HG02970 (cell line): ENCODE data around the gene PNPLA8.

Experiments
- ATAC-seq: cut with Tn5 transposase; IDR thresholded peaks from one replicate; pipeline ENCODE4 v1.9.1; 2021; ENCODE audit warnings: mild to moderate bottlenecking, moderate library complexity, moderate number of reproducible peaks; ENCODE audit not compliant: unreplicated experiment, low FRiP score

The PNPLA8 gene

GRCh38 chr7:108451296-108451848 is 74.6 kb downstream of the PNPLA8 start:
- ATAC-seq = no peak

- ATAC-seq = no peak
These were observed 75.8 kb downstream of the PNPLA8 start for GRCh38 chr7:108450160-108450559.

- ATAC-seq = no peak
These were observed 76.4 kb downstream of the PNPLA8 start for GRCh38 chr7:108449521-108449920.

- ATAC-seq = no peak
These were observed 77.1 kb downstream of the PNPLA8 start for GRCh38 chr7:108448584-108449505.

GRCh38 chr7:108442039-108442568 is 83.8 kb downstream of the PNPLA8 start:
- no peak for ATAC-seq

- ATAC-seq = no peak
These were observed 84.5 kb downstream of the PNPLA8 start for GRCh38 chr7:108441392-108441955.

GRCh38 chr7:108440613-108441012 is 85.3 kb downstream of the PNPLA8 start:
- ATAC-seq = no peak

GRCh38 chr7:108436906-108437305 is 89.0 kb downstream of the PNPLA8 start:
- no peak for ATAC-seq

- ATAC-seq = no peak
These were observed 91.9 kb downstream of the PNPLA8 start for GRCh38 chr7:108434010-108434409.

GRCh38 chr7:108431099-108431498 is 94.8 kb downstream of the PNPLA8 start:
- no peak for ATAC-seq

GRCh38 chr7:108430664-108431063 is 95.3 kb downstream of the PNPLA8 start:
- no peak for ATAC-seq

- ATAC-seq = no peak
These were observed 98.2 kb downstream of the PNPLA8 start for GRCh38 chr7:108427766-108428165.

GRCh38 chr7:108425714-108426275 is 100.1 kb downstream of the PNPLA8 start:
- no peak for ATAC-seq

- no peak for ATAC-seq
These were observed 101.9 kb downstream of the PNPLA8 start for GRCh38 chr7:108424013-108424412.

GRCh38 chr7:108423089-108423989 is 102.6 kb downstream of the PNPLA8 start:
- no peak for ATAC-seq

- no peak for ATAC-seq
These were observed 104.1 kb downstream of the PNPLA8 start for GRCh38 chr7:108421720-108422331.
